Pulmonary artery endothelial cell (primary cell): ENCODE data around the gene KIF26A. TPM values are rescaled to one million over a fixed set of nuclear protein-coding genes. Genes with fewer than 3 reads are reported as not detected.
"Not testable (repeated sequence)": the region's sequence is repeated elsewhere in the genome, so short reads cannot be mapped to it uniquely, and the experiment has no call there.

Source experiments
- DNase-seq: peaks from one replicate; pipeline ENCODE4 v3.0.0-alpha.2; 2011; ENCODE audit warnings: low read depth, low spot score
- total RNA-seq: library from RNA; depleted of rRNA; stranded (reverse); fragments of >200 nt; gene quantifications from 2 replicates; pipeline ENCODE4 v1.2.3, GENCODE V29; 2014

Gene KIF26A
- total RNA-seq, 1 donor from 2014 or later = 13.4 TPM

- DNase-seq = no peak
Measured at GRCh38 chr14:104221071-104221625, 82.8 kb downstream of the KIF26A start.

GRCh38 chr14:104221636-104222369, 83.4 kb downstream of the KIF26A start:
- DNase-seq = no peak

- DNase-seq = no peak
Measured at GRCh38 chr14:104222396-104223036, 84.1 kb downstream of the KIF26A start.

GRCh38 chr14:104223101-104224041, 85.0 kb downstream of the KIF26A start:
- no peak for DNase-seq

GRCh38 chr14:104224131-104224505, 85.7 kb downstream of the KIF26A start:
- DNase-seq = no peak

DNA sequence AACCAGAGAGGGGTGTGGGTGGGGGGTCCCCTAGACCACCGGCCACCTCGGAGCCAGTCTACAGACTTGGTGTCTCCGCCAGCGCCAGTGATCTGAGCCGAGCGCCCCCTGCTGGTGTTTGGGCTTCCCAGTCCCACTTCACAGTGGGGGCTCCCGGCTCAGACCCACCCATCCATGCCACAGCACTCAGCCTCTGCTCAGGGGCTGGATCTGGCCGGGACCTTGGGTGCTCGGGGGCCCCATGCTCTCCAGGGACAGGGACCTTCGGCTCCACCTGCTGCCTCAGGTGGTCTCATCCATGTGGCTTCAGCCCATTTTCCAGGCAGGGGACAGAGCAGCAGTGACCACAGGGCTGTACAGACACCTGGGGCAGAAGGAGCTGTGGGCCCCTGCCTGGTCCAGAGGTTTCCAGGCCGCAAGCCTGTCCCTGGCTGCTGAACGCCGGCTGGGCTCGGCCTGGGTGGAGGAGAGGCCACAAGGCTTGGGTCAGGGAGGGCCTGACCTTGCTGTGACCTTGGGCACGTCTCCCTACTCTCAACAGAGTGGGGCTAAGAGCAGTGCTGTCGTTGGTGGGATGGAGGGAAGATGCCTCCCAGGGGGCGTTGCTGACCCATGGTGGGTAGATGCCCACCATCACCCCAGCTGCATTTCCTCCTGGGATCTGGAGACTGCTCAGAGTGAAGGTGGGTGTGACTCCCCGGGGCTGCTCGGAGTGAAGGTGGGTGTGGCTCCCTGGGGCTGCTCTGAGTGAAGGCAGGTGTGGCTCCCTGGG, 86.3 kb downstream of the KIF26A start:
- DNase-seq = no peak

GRCh38 chr14:104225278-104226190, 87.1 kb downstream of the KIF26A start:
- not testable (repeated sequence) for DNase-seq

DNA sequence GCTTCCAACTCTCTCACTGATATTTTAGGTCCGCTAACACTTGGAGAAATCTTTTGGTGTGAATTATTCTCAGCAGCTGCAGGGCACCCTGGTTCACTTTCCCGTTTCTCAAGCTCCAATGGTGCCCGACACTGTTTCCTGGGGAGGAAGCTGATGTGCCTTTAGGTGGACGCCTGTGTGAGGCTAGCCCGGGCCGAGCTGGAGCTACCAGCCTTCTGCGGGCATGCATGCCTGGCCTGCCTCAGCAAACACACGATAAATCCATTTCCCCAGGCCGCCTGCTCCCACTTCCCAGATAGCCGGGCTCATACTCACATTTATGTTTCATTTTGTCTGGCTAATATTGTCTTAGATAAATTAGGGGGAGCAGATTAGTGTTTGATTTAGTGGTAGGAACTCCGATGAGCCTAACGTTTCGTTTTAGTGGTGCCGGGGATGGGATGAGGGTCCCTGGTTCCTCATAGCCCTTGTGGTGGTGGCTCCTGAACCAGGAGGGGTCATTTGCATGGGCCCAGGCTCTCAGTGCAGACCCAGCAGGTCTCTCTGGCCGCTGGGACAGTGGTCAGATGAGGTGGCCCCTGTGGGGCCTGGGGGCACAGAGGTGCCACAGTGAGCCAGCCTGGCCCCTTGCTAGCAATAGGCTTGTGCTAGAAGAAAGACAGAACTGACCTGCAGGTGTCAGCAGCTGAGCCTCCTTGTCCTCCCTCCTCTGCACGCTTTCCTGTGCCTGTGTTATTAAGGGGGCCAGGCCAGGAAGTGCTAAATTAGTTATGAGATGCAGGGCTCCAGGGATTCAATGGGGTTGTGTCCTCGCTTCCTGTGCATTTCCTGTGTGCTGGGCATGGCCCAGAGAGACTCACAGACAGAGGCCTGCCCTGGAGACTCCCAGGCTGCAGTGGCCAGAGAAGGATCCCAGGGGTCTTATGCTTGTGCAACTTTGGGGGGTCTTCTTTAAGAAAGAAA, 88.3 kb downstream of the KIF26A start:
- no peak for DNase-seq

DNA sequence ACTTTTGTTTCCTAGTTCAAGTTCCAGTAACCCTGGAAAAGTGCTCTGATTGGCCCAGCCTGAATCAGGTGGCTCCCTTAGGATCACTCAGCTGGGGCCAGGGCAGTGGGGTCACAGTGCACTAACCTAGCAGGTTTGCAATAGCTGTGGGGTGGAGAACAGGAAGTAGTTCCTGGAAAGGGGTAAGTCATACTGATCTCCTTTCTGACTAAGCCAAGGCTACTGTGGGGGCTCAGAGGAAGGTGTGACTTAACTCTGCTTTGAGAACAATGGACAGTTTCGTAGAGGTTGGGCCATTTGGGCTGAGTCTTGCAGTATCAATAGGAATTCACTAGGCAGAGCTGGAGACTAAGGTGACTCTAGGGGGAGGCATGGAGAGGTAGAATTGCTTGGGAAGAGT, 89.4 kb downstream of the KIF26A start:
- no peak for DNase-seq

GRCh38 chr14:104228221-104228620, 89.8 kb downstream of the KIF26A start:
- DNase-seq = no peak

DNA sequence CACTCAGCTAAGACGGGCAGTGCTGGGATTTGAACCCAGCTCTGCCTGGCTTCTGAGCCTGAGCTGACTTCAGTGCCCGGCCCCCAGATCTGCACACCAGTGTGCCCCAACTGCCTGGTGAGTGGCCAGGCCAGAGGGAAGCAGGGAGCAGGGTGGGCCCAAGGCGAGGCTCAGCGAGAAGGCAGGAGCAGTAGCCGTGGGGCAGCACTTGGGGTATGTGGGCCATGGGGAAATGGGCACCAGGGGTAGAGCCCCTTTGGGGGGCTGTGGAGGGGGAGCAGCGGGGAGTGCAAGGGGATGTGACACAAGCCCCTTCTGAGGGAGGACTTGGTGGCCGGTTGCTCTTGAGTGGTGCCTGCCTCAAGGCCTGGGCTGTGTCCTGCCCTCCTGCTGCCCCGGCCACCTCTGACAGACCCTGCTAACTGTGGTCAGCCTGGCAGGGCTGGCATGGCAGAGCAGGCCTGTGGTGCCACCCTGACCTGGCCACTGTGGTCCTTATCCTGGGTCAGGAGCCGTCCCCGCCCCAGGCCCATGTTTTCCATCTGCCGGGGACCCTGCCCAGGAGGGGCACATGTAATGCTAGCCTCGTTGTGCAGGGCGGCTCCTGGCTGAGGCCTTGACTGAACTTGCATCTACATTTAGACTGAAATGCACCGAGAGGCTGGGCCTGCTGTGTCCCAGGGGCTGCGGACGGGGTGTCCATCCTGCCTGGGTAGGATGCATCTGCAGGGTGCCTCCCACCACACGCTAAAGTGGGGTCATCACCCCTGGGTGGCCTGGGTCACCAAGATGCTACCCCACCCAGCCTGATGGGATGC, 90.5 kb downstream of the KIF26A start:
- DNase-seq = no peak

DNA sequence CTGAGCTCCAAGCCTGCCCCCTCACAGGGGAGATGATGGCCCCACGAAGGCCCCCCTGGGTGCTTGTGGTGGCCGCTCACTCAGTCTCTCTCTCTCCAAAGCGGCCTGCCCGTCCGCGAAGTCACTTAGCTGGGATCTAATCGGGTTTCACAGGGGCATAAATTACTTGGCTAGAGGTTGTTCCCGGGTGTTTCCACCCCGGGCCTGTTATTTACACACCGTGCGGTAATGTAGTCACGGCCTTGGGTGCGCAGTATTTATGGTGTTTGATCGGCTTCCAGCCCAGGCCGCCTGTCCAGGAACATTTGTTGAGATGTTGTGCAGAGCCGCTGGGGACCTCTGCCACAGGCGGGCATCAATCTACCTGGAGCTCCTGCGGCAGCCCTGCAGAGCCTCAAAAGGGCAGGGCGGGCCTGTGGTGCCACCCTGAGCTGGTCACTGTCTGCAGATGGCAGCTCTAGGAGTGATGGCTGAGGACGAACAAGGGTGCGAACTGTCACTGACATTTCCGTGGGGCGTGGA, 91.2 kb downstream of the KIF26A start:
- no peak for DNase-seq

GRCh38 chr14:104230119-104230815, 91.9 kb downstream of the KIF26A start:
- DNase-seq = no peak
